BLaER1 (cell line): ENCODE data around the gene OR1F1.

Experiments used
- H3K27ac ChIP-seq: shearing (Covaris generic); formaldehyde crosslinking; 2 replicates; pipeline ENCODE4 v1.8.1; 2022
- H3K27me3 ChIP-seq: shearing (Covaris generic); formaldehyde crosslinking; 2 replicates; pipeline ENCODE4 v1.8.1; 2022
- H3K36me3 ChIP-seq: shearing (Covaris generic); formaldehyde crosslinking; 2 replicates; pipeline ENCODE4 v1.8.1; 2022
- H3K4me1 ChIP-seq: shearing (Covaris generic); formaldehyde crosslinking; 2 replicates; pipeline ENCODE4 v1.8.1; 2022
- H3K4me2 ChIP-seq: shearing (Covaris generic); formaldehyde crosslinking; 2 replicates; pipeline ENCODE4 v1.8.1; 2022
- H3K4me3 ChIP-seq: shearing (Covaris generic); formaldehyde crosslinking; 2 replicates; pipeline ENCODE4 v1.8.1; 2022
- H3K9ac ChIP-seq: shearing (Covaris generic); formaldehyde crosslinking; 2 replicates; pipeline ENCODE4 v1.8.1; 2022
- H3K9me3 ChIP-seq: shearing (Covaris generic); formaldehyde crosslinking; 2 replicates; pipeline ENCODE4 v1.8.1; 2022
- H4K20me1 ChIP-seq: shearing (Covaris generic); formaldehyde crosslinking; 2 replicates; pipeline ENCODE4 v1.8.1; 2022
- Cebpa-rat ChIP-seq: shearing (Covaris generic); IDR thresholded peaks from 2 replicates; pipeline ENCODE4 v1.8.1; 2022

The OR1F1 gene

DNA sequence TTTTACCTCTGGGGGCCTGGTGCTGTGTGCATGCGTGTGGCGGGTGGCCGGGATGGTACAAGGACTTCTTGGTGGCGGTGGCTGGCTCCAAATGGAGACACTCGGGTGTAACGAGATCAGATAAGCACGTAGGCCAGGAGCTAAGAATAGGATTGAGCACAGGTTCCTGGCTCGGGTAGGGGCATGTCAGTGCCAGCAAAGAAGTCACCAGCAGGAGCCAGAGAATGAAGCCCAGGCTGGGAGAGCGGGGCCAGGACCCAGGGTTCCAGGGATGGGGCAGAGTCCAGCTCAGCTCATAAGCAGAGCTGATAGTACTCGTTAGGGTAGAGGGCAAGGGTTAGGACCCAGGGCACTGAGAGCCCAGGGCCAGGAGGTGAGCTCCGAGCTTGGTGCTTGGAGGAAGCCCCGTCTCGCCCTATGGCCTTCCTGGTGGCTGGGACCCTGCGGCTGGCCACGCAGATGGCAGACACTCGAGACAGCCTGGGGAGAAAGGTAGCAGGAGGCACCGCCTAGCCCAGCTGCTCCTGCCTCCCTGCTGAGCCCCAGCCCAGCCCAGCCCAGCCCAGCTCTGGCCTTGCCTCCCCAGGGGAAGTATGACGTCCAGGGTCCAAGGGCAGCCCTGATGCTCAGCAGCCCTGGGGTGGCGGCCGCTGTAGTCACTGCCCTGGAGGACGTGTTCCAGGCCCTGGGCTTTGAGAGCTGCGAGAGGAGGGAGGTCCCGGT lies 44.2 kb upstream of the OR1F1 start:
- Histone ChIP-seq H3K27me3 (peaks cover 6% of the 10 kb centered on the region), H3K4me2 (peak overlapping the region; percentile 49), H3K4me3 (no peak overlapping the region), H4K20me1 (peaks cover 6% of the 10 kb centered on the region; the same call in 1 of the 2 replicates), H3K27ac (peak overlapping the region; percentile 0; the same call in 1 of the 2 replicates), H3K36me3 (peaks cover 41% of the 10 kb centered on the region), H3K9ac (no peak overlapping the region; the same call in 1 of the 2 replicates), H3K4me1 (peaks cover 26% of the 10 kb centered on the region), H3K9me3 (no peaks in the 10 kb centered on the region)
- TF ChIP-seq Cebpa-rat, result no peak

DNA sequence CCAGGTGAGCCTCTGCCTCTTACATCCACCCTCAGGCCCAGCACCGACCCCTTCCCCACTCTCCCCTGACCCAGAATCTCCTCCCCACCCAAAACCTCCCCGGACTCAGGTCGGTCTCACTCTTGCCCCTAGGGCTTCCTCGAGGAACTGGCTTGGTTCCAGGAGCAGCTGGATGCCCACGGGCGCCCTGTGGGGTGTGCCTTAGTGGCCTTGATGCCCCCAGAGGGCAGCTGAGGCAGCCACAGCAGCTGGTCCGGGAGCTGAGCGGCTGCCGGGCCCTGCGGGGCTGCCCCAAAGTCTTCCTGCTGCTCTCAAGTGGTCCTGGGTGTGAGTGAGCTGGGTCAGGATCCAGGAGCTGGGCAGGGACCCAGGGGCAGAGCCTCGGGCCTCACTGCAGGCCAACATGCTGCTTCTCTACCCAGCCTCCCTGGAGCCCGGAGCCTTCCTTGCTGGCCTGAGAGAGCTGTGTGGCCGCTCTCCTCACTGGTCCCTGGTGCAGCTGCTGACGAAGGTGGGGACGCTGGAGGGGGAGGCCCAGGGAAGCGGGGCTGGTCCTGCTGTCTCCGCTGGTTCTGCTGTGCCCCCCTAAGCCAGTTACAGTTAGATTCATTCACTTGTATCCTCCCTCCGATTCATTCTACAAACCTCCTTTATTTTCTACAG lies 43.6 kb upstream of the OR1F1 start:
- H3K4me2 ChIP-seq, result peak overlapping the region; percentile 49
- H3K9ac ChIP-seq, result peak overlapping the region; percentile 54; the same call in 1 of the 2 replicates
- H3K27ac ChIP-seq, result peak overlapping the region; percentile 0; the same call in 1 of the 2 replicates

DNA sequence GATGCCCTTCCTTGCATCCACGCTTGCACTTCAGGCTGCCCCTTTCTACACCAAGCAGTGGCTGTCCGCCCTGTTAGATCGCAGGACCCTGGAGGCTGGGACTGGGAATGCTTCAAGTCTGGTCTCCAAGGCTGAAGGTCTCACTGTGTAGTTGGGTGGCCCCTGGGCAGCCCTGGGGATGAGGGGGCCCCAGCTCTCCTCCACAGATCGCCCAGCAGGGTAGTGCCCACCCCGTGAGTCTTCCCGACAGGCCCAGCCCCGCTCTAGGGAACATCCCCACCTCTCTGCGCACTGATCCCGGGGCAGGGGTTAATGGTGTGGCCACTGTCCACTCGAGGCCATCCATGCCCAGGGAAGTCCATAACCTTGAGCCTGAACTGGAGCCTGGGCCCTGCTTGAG lies 42.9 kb upstream of the OR1F1 start:
- H3K4me2 ChIP-seq, result no peak overlapping the region
- H3K27me3 ChIP-seq, result peaks cover 17% of the 10 kb centered on the region
- H3K27ac ChIP-seq, result no peak overlapping the region
- peaks cover 30% of the 10 kb centered on the region for H3K36me3 ChIP-seq
- H3K9me3 ChIP-seq, result no peaks in the 10 kb centered on the region
- H3K4me3 ChIP-seq, result no peak overlapping the region
- no peak overlapping the region for H3K9ac ChIP-seq
- no peak for TF ChIP-seq Cebpa-rat
- H4K20me1 ChIP-seq, result no peaks in the 10 kb centered on the region; the same call in 1 of the 2 replicates
- H3K4me1 ChIP-seq, result peaks cover 36% of the 10 kb centered on the region

More for the DNA sequence above, 43.6 kb upstream of the OR1F1 start:
- Histone ChIP-seq H3K4me1 (peaks cover 29% of the 10 kb centered on the region), H3K36me3 (peaks cover 34% of the 10 kb centered on the region), H3K27me3 (peaks cover 13% of the 10 kb centered on the region), H3K4me3 (no peak overlapping the region), H3K9me3 (no peaks in the 10 kb centered on the region), H4K20me1 (no peaks in the 10 kb centered on the region; the same call in 1 of the 2 replicates)
- TF ChIP-seq Cebpa-rat, result no peak

GRCh38 chr16:3145660-3146059 lies 42.3 kb upstream of the OR1F1 start:
- peaks cover 25% of the 10 kb centered on the region for H3K36me3 ChIP-seq
- no peak overlapping the region for H3K27ac ChIP-seq
- peaks cover 37% of the 10 kb centered on the region for H3K4me1 ChIP-seq
- H3K4me3 ChIP-seq, result no peak overlapping the region
- peaks cover 19% of the 10 kb centered on the region for H3K27me3 ChIP-seq
- no peak overlapping the region for H3K4me2 ChIP-seq
- H4K20me1 ChIP-seq, result no peaks in the 10 kb centered on the region; the same call in 1 of the 2 replicates
- no peak overlapping the region for H3K9ac ChIP-seq
- TF ChIP-seq Cebpa-rat, result no peak
- no peaks in the 10 kb centered on the region for H3K9me3 ChIP-seq

DNA sequence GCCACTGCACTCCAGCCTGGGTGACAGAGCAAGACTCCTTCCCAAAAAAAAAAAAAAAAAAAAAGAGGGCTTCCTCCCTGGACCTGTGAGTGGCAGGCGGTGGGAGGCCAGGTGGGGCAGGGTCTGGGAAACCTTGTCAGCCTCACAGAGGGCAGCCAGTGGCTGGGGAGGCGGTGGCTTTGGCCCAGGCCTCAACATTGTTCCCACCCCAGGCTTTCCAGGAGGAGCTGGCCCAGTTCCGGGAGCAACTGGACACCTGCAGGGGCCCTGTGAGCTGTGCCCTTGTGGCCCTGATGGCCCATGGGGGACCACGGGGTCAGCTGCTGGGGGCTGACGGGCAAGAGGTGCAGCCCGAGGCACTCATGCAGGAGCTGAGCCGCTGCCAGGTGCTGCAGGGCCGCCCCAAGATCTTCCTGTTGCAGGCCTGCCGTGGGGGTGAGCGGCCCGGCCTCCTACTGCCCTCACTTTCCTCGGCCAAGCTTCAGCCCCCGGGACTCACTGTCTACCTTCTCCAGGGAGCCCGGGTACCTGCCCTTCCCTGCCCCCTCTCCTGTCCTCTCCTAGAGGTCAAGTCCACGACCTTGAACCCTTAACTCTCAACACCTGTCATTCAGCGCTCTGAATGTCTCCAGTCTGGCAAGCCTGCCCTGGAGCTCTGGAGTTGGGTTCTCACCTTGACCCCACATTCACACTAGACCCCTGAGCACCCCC lies 40.8 kb upstream of the OR1F1 start:
- no peak overlapping the region for H3K4me3 ChIP-seq
- no peak overlapping the region for H3K4me2 ChIP-seq
- H3K4me1 ChIP-seq, result peaks cover 46% of the 10 kb centered on the region
- no peak for TF ChIP-seq Cebpa-rat
- no peaks in the 10 kb centered on the region; the same call in 1 of the 2 replicates for H4K20me1 ChIP-seq
- H3K27me3 ChIP-seq, result peaks cover 34% of the 10 kb centered on the region
- H3K27ac ChIP-seq, result no peak overlapping the region
- no peaks in the 10 kb centered on the region for H3K9me3 ChIP-seq
- peaks cover 9% of the 10 kb centered on the region; the same call in 1 of the 2 replicates for H3K36me3 ChIP-seq
- H3K9ac ChIP-seq, result no peak overlapping the region

- no peak overlapping the region for H3K4me2 ChIP-seq
- TF ChIP-seq Cebpa-rat, result no peak
- peaks cover 4% of the 10 kb centered on the region; the same call in 1 of the 2 replicates for H3K36me3 ChIP-seq
- no peak overlapping the region for H3K27ac ChIP-seq
- H4K20me1 ChIP-seq, result no peaks in the 10 kb centered on the region; the same call in 1 of the 2 replicates
- H3K9me3 ChIP-seq, result no peaks in the 10 kb centered on the region
- peaks cover 47% of the 10 kb centered on the region for H3K4me1 ChIP-seq
- H3K9ac ChIP-seq, result no peak overlapping the region
- peaks cover 40% of the 10 kb centered on the region for H3K27me3 ChIP-seq
- no peak overlapping the region for H3K4me3 ChIP-seq
These were observed 40.3 kb upstream of the OR1F1 start for GRCh38 chr16:3147757-3148104.

DNA sequence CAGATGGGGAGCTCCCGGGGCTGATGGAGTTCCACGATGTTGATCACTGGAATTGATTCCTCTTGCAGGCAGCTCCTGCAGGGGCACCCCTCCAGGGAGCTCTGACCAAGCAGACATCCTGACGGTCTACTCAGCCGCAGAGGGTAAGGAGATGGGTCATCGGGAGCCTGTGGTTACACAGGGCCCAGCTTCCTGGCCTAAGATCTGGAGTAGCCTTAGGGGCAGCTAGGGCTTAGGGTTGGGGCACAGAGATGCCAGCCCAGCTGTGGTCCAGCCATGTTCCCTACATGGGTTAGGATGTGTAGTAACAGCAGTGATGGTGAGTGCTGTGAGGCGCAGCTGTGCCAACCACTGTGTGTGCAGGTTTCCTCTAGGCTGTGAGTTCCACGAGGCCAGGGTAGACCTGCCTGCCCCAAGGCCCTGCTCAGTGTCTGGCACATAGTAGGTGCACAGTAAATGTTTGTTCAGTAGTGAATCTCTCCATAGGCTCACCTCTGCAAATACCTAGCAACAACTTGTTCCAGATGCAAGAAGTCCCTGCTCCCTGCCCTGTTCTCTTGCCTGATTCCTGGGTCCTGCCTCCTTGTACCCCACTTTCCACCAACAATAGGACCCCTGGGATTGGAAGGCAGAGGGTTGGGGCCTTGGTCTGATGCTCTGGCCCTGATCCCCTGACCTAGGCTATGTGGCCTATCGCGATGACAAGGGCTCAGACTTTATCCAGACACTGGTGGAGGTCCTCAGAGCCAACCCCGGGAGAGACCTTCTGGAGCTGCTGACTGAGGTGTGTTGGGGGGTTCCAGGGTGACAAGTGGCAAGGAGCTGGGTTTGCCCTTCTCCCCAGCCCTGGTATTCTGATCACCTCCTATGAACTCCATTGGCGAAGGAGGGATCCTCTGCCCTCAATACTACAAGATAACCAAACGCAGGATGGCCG lies 39.5 kb upstream of the OR1F1 start:
- no peaks in the 10 kb centered on the region for H4K20me1 ChIP-seq
- TF ChIP-seq Cebpa-rat, result no peak
- H3K9ac ChIP-seq, result no peak overlapping the region
- no peak overlapping the region for H3K4me3 ChIP-seq
- no peaks in the 10 kb centered on the region for H3K36me3 ChIP-seq
- peaks cover 41% of the 10 kb centered on the region for H3K4me1 ChIP-seq
- no peaks in the 10 kb centered on the region for H3K9me3 ChIP-seq
- peaks cover 48% of the 10 kb centered on the region for H3K27me3 ChIP-seq
- peak overlapping the region; percentile 99 for H3K4me2 ChIP-seq
- no peak overlapping the region for H3K27ac ChIP-seq

- no peaks in the 10 kb centered on the region for H3K36me3 ChIP-seq
- H3K4me1 ChIP-seq, result peaks cover 35% of the 10 kb centered on the region
- H4K20me1 ChIP-seq, result no peaks in the 10 kb centered on the region
- H3K9me3 ChIP-seq, result no peaks in the 10 kb centered on the region
- H3K27me3 ChIP-seq, result peaks cover 54% of the 10 kb centered on the region
- peak overlapping the region; percentile 77; the same call in 1 of the 2 replicates for H3K4me3 ChIP-seq
- TF ChIP-seq Cebpa-rat, result no peak
- peak overlapping the region; percentile 77; the same call in 1 of the 2 replicates for H3K9ac ChIP-seq
- no peak overlapping the region for H3K27ac ChIP-seq
- peak overlapping the region; percentile 99 for H3K4me2 ChIP-seq
These were observed 38.8 kb upstream of the OR1F1 start for GRCh38 chr16:3149193-3149530.
